Stimulated activated naive B cell treated with anti-CD40 and anti-IgM and Interleukin-4, amounts not matched to agents 10 μg/mL and 1 μg/mL and 100 μg/mL, for 72 hours (primary cell): ENCODE results near the gene GUCY2F.

Experiments used
- ATAC-seq, 2 donors: fragments of 150-1000 bp; cut with Tn5 transposase; replicated peaks; 2 replicates each; pipeline ENCODE4 v1.10.0; 2021; ENCODE audit warnings: moderate library complexity in 1 of 2
- DNase-seq: peaks from one replicate; pipeline ENCODE4 v3.0.0; 2021
- H3K27ac Mint-ChIP-seq: one replicate; pipeline ENCODE4 v1.8.0; 2022; ENCODE audit warnings: mild to moderate bottlenecking, mixed read lengths
- H3K27me3 Mint-ChIP-seq, 2 donors: one replicate each; pipeline ENCODE4 v1.8.0; 2022; ENCODE audit warnings: mixed read lengths in 2 of 2
- H3K36me3 Mint-ChIP-seq, 2 donors: one replicate each; pipeline ENCODE4 v1.8.0; 2022; ENCODE audit warnings: mixed read lengths in 2 of 2, mild to moderate bottlenecking in 1 of 2
- H3K4me1 Mint-ChIP-seq, 2 donors: one replicate each; pipeline ENCODE4 v1.8.0; 2022; ENCODE audit warnings: mixed read lengths in 2 of 2, mild to moderate bottlenecking in 1 of 2
- H3K4me3 Mint-ChIP-seq, 2 donors: one replicate each; pipeline ENCODE4 v1.8.0; 2022; ENCODE audit warnings: mild to moderate bottlenecking in 2 of 2, mixed read lengths in 2 of 2, moderate library complexity in 1 of 2
- H3K9me3 Mint-ChIP-seq, 2 donors: one replicate each; pipeline ENCODE4 v1.8.0; 2022; ENCODE audit warnings: mixed read lengths in 2 of 2, mild to moderate bottlenecking in 1 of 2

GUCY2F gene

DNA sequence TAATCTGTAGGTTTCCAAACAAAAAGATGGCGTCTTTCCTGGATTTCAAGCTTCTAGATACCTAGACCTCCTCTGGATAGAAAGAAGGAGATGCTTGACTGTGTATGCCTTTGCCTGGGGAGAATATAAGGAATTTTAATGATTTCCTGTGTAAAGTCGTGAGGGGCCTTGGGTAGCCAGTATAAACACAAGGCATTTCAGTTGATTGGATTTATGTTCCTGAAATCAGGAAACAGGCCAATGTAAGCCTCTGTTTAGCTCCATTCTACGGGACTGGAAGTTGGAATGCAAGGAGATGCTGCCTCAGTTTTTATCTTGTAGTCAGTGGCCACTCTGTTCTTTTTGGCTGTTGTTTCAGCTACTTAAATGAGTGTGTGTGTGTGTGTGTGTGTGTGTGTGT, 137.2 kb downstream of the GUCY2F start:
- Mint-ChIP-seq H3K36me3 (no peaks in the 10 kb centered on the region), H3K4me3 (no peak overlapping the region), H3K27me3 (no peaks in the 10 kb centered on the region), H3K4me1 (no peaks in the 10 kb centered on the region), H3K9me3 (no peaks in the 10 kb centered on the region), H3K27ac (no peak overlapping the region)
- DNase-seq (no peak), ATAC-seq (no peak)

DNA sequence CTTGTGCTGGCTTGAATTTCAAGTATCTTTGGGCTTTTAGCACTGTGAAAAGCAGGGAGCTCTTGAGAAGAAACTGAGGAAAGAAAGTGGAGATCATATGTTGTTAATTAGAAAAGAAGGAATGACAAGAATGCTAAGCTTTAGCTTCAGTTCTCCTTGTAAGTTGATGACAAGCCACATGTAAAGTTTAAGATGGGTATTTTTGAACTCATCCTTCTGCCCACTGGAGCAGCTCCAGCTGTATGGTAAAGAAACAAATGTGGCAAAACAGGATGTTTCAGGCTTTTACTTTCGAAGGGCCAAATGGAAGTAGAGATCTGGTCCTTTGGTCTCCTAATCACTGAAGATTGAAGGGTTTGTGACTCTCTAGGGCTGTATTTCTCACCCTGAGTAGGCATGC, 137.8 kb downstream of the GUCY2F start:
- H3K4me3 Mint-ChIP-seq, result no peak overlapping the region
- ATAC-seq (no peak), DNase-seq (no peak)
- H3K27ac Mint-ChIP-seq, result no peak overlapping the region
- no peaks in the 10 kb centered on the region for H3K36me3 Mint-ChIP-seq
- no peaks in the 10 kb centered on the region for H3K4me1 Mint-ChIP-seq
- no peaks in the 10 kb centered on the region for H3K9me3 Mint-ChIP-seq
- H3K27me3 Mint-ChIP-seq, result no peaks in the 10 kb centered on the region

DNA sequence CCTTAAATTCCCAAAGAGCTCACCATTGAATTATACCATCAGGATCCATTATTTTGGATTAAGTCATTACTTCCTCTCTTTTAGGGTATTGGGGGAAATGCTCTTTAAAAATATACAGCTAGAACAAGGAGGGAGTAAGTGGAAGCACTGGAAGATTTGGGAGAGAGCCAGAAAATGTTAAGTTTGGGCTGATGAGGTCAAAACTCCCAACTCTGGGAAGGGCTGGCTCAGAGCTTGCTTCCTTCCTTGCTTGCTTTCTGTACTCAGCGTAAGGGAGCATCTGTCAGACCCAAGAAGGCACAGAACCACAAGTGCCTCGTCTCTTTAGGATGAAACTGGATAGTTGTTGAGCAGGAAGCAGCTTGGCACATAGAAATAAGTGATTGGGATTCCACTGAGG, 138.2 kb downstream of the GUCY2F start:
- Mint-ChIP-seq H3K4me1 (no peaks in the 10 kb centered on the region), H3K27ac (no peak overlapping the region), H3K27me3 (no peaks in the 10 kb centered on the region), H3K36me3 (no peaks in the 10 kb centered on the region), H3K9me3 (no peaks in the 10 kb centered on the region), H3K4me3 (no peak overlapping the region)
- DNase-seq, result no peak
- ATAC-seq, result no peak

- Mint-ChIP-seq H3K36me3 (no peaks in the 10 kb centered on the region), H3K9me3 (peaks cover 5 to 12% of the 10 kb centered on the region in 2 donors), H3K4me1 (no peaks in the 10 kb centered on the region), H3K4me3 (no peak overlapping the region), H3K27ac (no peak overlapping the region), H3K27me3 (no peaks in the 10 kb centered on the region)
- ATAC-seq (no peak), DNase-seq (no peak)
Measured at GRCh38 chrX:109336141-109336540, 145.7 kb downstream of the GUCY2F start.

DNA sequence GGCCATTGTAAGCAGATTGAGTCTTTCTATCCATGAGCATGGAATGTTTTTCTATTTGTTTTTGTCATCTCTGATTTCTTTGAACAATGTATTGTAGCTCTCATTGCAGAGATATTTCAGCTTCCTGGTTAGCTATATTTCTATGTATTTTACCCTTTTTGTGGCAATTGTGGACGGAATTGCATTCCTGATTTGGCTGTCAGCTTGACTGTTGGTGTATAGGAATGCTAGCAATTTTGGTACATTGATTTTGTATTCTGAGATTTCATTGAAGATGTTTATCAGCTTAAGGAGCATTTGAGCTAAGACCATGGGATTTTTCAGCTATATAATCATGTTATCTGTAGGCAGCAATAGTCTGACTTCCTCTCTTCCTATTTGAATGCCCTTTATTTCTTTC, 154.6 kb downstream of the GUCY2F start:
- Mint-ChIP-seq H3K9me3 (peaks cover 0 to 10% of the 10 kb centered on the region in 2 donors), H3K4me3 (no peak overlapping the region), H3K4me1 (no peaks in the 10 kb centered on the region), H3K27ac (no peak overlapping the region), H3K36me3 (no peaks in the 10 kb centered on the region), H3K27me3 (no peaks in the 10 kb centered on the region)
- ATAC-seq, result no peak
- DNase-seq, result no peak
